ENCODE results near the gene SIRT3. TPM values are rescaled to one million over a fixed set of nuclear protein-coding genes. Genes with fewer than 3 reads are reported as not detected.
A peak's percentile ranks its signal among the peaks of the same experiment; 100 is the strongest.

SIRT3 gene
- total RNA-seq, 2 donors from 2014 or later, result 15.1 to 16.9 TPM

GRCh38 chr11:211295-211694, 24.8 kb downstream of the SIRT3 start:
- intact Hi-C loops (cut with DNase I), result no loop called here
- TF ChIP-seq, protein P1, sequence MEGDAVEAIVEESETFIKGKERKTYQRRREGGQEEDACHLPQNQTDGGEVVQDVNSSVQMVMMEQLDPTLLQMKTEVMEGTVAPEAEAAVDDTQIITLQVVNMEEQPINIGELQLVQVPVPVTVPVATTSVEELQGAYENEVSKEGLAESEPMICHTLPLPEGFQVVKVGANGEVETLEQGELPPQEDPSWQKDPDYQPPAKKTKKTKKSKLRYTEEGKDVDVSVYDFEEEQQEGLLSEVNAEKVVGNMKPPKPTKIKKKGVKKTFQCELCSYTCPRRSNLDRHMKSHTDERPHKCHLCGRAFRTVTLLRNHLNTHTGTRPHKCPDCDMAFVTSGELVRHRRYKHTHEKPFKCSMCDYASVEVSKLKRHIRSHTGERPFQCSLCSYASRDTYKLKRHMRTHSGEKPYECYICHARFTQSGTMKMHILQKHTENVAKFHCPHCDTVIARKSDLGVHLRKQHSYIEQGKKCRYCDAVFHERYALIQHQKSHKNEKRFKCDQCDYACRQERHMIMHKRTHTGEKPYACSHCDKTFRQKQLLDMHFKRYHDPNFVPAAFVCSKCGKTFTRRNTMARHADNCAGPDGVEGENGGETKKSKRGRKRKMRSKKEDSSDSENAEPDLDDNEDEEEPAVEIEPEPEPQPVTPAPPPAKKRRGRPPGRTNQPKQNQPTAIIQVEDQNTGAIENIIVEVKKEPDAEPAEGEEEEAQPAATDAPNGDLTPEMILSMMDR (IDR thresholded peaks at IDR 0.05), result no peak
- no peak overlapping the region for H3K27ac ChIP-seq
- H3K4me3 ChIP-seq, result no peak overlapping the region
- no peaks in the 10 kb centered on the region for H3K27me3 ChIP-seq
- H3K4me1 ChIP-seq, result peaks cover 13% of the 10 kb centered on the region
- no peak overlapping the region for H3K9ac ChIP-seq (ENCODE audit: low read depth in 2 of 2, low read length in 2 of 2)
- DNase-seq, result no peak
- no peaks in the 10 kb centered on the region for H3K9me3 ChIP-seq
- H3K36me3 ChIP-seq, result peaks cover 26% of the 10 kb centered on the region

DNA sequence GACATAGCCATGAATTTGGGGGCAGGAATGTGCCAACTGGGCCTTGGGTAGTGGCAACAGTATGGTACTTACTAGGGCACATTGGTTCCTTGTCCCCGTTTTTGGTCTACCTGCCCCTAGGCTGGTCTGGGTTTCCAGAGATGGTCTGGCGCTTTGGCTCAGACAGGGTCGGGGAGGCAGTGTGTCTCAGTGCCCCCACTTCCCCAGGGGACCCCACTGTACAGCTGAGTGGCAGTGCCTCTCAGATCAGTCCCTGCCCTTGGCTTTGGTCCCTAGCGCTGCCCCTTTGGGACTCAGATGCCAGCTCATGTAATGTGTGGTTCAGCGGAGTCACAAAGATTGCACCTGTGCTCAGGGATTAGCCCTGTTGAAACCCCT, 25.4 kb downstream of the SIRT3 start:
- H3K27me3 ChIP-seq, result no peaks in the 10 kb centered on the region
- no peaks in the 10 kb centered on the region for H3K9me3 ChIP-seq
- intact Hi-C loops (cut with DNase I), result no loop called here
- TF ChIP-seq, protein P1 (IDR thresholded peaks at IDR 0.05), result no peak
- H3K36me3 ChIP-seq, result peaks cover 26% of the 10 kb centered on the region
- no peak overlapping the region for H3K27ac ChIP-seq
- no peak overlapping the region for H3K4me3 ChIP-seq
- peaks cover 17% of the 10 kb centered on the region for H3K4me1 ChIP-seq
- no peak overlapping the region for H3K9ac ChIP-seq (ENCODE audit: low read depth in 2 of 2, low read length in 2 of 2)
- DNase-seq, result peak; percentile 13

DNA sequence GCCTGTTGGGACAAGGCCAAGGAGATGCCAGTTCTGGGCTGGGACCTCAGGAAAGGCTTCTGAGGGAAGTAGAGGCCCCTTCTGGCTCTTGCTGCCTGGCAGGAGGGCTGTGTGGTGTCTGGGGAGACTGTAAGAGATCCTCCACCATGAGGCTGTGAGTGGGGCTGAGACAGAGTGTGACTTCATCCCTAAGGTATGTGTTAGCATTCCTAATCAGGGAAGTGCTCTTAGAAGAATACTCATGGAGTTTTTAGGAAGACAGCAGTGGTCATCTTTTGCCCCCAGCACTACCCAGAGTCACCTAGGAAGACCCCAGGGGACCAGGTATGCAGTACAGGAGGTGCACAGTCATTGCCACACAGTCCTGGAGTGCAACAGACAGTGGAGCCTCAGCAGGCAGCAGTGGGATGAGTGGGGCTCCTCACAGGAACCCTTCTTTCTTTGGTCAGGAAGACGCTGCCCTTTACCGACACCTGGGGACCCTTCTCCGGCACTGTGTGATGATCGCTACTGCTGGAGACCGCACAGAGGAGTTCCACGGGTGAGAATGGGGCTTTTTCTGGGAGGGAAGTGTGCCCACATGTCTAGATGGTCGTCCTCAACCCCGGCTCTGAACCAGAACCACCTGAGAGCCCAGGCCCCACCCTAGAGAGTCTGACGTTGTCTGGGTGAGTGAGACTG, 25.9 kb downstream of the SIRT3 start:
- no peaks in the 10 kb centered on the region for H3K27me3 ChIP-seq
- peak overlapping the region in 1 of 2 donors; percentile 100 for H3K9ac ChIP-seq (ENCODE audit: low read depth in 2 of 2, low read length in 2 of 2)
- intact Hi-C loops (cut with DNase I), result no loop called here
- DNase-seq, result peak; percentile 15
- peaks cover 21% of the 10 kb centered on the region for H3K4me1 ChIP-seq
- H3K4me3 ChIP-seq, result no peak overlapping the region
- peaks cover 25% of the 10 kb centered on the region for H3K36me3 ChIP-seq
- H3K9me3 ChIP-seq, result no peaks in the 10 kb centered on the region
- no peak overlapping the region for H3K27ac ChIP-seq
- TF ChIP-seq, protein P1 (IDR thresholded peaks at IDR 0.05), result no peak

GRCh38 chr11:209275-210121, 26.6 kb downstream of the SIRT3 start:
- peak; percentile 19 for DNase-seq
- peak overlapping the region; percentile 71 to 100 for H3K9ac ChIP-seq (ENCODE audit: low read depth in 2 of 2, low read length in 2 of 2)
- no peaks in the 10 kb centered on the region for H3K9me3 ChIP-seq
- peaks cover 21% of the 10 kb centered on the region for H3K4me1 ChIP-seq
- TF ChIP-seq, protein P1 (IDR thresholded peaks at IDR 0.05), result no peak
- intact Hi-C loops (cut with DNase I), result no loop called here
- H3K4me3 ChIP-seq, result peak overlapping the region; percentile 99
- H3K36me3 ChIP-seq, result peaks cover 24% of the 10 kb centered on the region
- H3K27me3 ChIP-seq, result no peaks in the 10 kb centered on the region
- H3K27ac ChIP-seq, result peak overlapping the region; percentile 100

GRCh38 chr11:208917-209260, 27.3 kb downstream of the SIRT3 start:
- H3K4me1 ChIP-seq, result peaks cover 21% of the 10 kb centered on the region
- intact Hi-C loops (cut with DNase I), result no loop called here
- H3K27me3 ChIP-seq, result no peaks in the 10 kb centered on the region
- H3K4me3 ChIP-seq, result peak overlapping the region; percentile 99
- DNase-seq, result no peak
- TF ChIP-seq, protein P1 (IDR thresholded peaks at IDR 0.05), result no peak
- no peaks in the 10 kb centered on the region for H3K9me3 ChIP-seq
- peak overlapping the region; percentile 71 to 100 for H3K9ac ChIP-seq (ENCODE audit: low read depth in 2 of 2, low read length in 2 of 2)
- peak overlapping the region; percentile 100 for H3K27ac ChIP-seq
- H3K36me3 ChIP-seq, result peaks cover 29% of the 10 kb centered on the region

All from colonic mucosa (tissue), 4 donors.